Immature natural killer cell (primary cell): ENCODE results near the gene SIRPB1. TPM values are rescaled to one million over a fixed set of nuclear protein-coding genes. Genes with fewer than 3 reads are reported as not detected.

Experiments used
- DNase-seq, 3 donors: peaks; one replicate each; pipeline ENCODE4 v3.0.0; 2022; ENCODE audit warnings: mixed read lengths in 1 of 3
- H3K27ac Mint-ChIP-seq, 6 donors: one replicate each; pipeline ENCODE4 v1.8.0; 2020; ENCODE audit warnings: mixed read lengths in 6 of 6, mild to moderate bottlenecking in 5 of 6, inconsistent platforms in 4 of 6, moderate library complexity in 3 of 6
- H3K27me3 Mint-ChIP-seq, 3 donors: one replicate each; pipeline ENCODE4 v1.8.0; 2020 to 2021; ENCODE audit warnings: low read depth in 3 of 3, mild to moderate bottlenecking in 3 of 3, mixed read lengths in 3 of 3, moderate library complexity in 3 of 3, inconsistent platforms in 1 of 3
- H3K36me3 Mint-ChIP-seq, 3 donors: one replicate each; pipeline ENCODE4 v1.8.0; 2020; ENCODE audit warnings: mixed read lengths in 3 of 3, inconsistent platforms in 2 of 3, mild to moderate bottlenecking in 2 of 3
- H3K4me1 Mint-ChIP-seq, 2 donors: one replicate each; pipeline ENCODE4 v1.8.0; 2020; ENCODE audit warnings: inconsistent platforms in 2 of 2, mild to moderate bottlenecking in 2 of 2, mixed read lengths in 2 of 2, moderate library complexity in 1 of 2
- H3K4me3 Mint-ChIP-seq, 5 donors: one replicate each; pipeline ENCODE4 v1.8.0; 2020; ENCODE audit warnings: mild to moderate bottlenecking in 5 of 5, mixed read lengths in 5 of 5, inconsistent platforms in 3 of 5, moderate library complexity in 3 of 5
- H3K9me3 Mint-ChIP-seq, 6 donors: one replicate each; pipeline ENCODE4 v1.8.0; 2020; ENCODE audit warnings: mild to moderate bottlenecking in 6 of 6, mixed read lengths in 6 of 6, inconsistent platforms in 4 of 6, moderate library complexity in 3 of 6
- polyA plus RNA-seq, 3 donors: library from polyadenylated mRNA; unstranded; fragments of 300-500 nt; fragmentation: Illumina TruSeq; gene quantifications; one replicate each; pipeline ENCODE4 v1.2.3, GENCODE V29; 2021

Gene SIRPB1
- polyA plus RNA-seq, result 1 to 10 TPM in 2 of 3 donors, under 1 TPM in 1; 0.50 to 1.8 (median 1.7) TPM

DNA sequence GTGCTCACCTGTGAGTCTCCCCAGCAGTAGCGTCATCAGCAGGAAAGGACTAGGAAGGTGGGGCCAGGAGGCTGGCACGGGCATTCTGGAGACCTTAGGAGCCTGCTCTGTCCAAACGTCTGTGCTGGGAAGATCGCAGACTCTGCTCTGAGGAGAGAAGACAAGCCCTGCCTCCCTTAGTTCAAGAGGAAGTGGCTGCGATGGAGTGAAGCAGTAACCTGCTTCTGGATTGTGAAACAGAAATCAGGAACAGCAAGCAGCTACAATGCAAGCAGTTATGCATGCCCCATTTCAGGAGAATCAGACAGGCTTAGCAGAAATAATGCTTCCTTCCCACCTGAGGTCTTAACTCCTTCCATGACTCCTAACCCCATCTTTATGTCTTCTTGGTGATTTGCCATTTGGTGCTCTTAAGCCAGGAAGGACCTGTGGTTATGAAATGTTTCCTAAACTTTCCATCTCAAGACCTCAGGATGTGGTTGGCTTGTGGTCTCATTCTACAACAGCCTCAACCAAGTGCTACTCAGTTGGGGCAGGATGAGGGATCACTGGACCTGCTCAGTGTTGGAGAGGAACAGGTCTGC lies at the start of gene SIRPB1:
TSS of gene SIRPB1 (minus strand) at position 149 of the 584 bp plus-strand sequence. CDS start at position 84, 65 bp downstream.
- peak within 1 kb of the TSS in 1 of 6 donors; percentile 44 for H3K27ac Mint-ChIP-seq
- H3K4me3 Mint-ChIP-seq, result no peak within 1 kb of the TSS
- H3K36me3 Mint-ChIP-seq, result no peaks in the 10 kb centered on the region
- H3K9me3 Mint-ChIP-seq, result no peaks in the 10 kb centered on the region
- H3K4me1 Mint-ChIP-seq, result peaks cover 18 to 33% of the 10 kb centered on the region in 2 donors
- peaks cover 2 to 4% (median 2%) of the 10 kb centered on the region in 3 donors for H3K27me3 Mint-ChIP-seq
- DNase-seq, result peak in 1 of 3 donors; percentile 6

DNA sequence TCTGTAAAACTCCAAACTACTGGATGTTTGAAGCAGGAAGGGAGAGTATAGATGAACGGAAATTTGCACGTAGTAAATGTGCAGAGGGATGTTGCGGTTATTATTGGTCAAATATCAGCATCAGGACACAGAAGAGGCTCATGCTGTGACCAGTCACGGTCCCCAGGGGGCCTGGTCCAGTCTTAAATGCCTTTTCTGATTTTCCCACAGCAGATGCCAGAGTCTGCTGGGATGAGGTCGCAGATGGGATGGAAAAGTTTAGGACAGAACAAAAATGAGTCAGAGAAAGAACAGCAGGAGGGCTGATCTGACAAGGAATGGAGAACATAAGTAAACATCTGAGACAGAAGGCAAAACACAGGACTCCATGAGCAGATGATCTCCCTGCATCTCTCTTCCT lies 49.5 kb upstream of the SIRPB1 start:
- Mint-ChIP-seq H3K9me3 (no peaks in the 10 kb centered on the region), H3K27ac (no peak overlapping the region), H3K4me1 (peaks cover 17 to 31% of the 10 kb centered on the region in 2 donors), H3K4me3 (no peak overlapping the region), H3K27me3 (peaks cover 0 to 5% (median 2%) of the 10 kb centered on the region in 3 donors), H3K36me3 (no peaks in the 10 kb centered on the region)
- no peak for DNase-seq

DNA sequence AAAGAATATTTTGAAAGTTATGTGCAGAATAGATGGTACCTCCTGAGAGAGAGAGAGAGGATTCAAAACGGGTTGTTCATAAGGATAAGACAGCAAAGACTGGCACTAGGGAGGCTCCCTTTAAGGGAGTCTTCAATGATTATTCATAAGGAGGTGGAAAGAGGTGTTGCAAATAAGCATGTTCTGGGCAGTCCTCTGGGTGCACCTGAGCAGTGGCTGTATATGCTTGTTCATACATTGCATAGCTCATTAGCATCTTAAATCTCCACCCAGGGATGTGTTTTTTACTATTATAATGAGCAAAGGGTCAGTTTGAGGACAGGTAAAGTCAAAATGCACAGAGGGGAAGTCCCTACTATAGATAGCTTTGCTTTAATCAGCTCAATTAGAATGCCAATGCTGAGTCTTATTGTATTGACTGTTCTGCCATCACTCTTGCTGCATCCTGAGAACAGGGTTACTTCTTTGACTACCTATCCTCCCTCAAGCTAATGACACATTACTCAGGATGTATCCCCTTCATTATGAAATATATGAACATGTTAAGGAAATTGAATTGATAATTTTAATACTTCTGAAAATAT lies 47.8 kb upstream of the SIRPB1 start:
- Mint-ChIP-seq H3K4me1 (peaks cover 26 to 41% of the 10 kb centered on the region in 2 donors), H3K36me3 (no peaks in the 10 kb centered on the region), H3K27me3 (peaks cover 0 to 5% (median 2%) of the 10 kb centered on the region in 3 donors), H3K4me3 (no peak overlapping the region), H3K27ac (no peak overlapping the region), H3K9me3 (peaks cover 0 to 2% (median 0%) of the 10 kb centered on the region in 6 donors)
- no peak for DNase-seq

DNA sequence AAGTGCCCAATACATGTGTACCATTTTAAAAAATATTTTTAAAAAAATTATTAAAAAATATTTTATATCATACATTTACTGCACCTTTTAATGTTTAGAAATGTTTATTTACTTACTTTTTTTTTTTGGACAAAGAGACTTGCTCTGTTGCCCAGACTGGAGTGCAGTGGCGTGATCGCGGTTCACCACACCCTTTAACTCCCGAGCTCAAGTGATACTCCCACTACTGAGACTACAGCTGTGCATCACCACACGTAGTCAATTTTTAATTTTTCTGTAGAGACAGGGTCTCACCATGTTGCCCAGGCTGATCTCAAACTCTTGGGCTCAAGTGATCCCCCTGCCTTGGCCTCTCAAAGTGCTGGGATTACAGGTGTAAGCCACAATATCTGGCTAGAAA lies 47.0 kb upstream of the SIRPB1 start:
- H3K4me3 Mint-ChIP-seq, result no peak overlapping the region
- H3K4me1 Mint-ChIP-seq, result peaks cover 27 to 41% of the 10 kb centered on the region in 2 donors
- peaks cover 0 to 2% (median 0%) of the 10 kb centered on the region in 6 donors for H3K9me3 Mint-ChIP-seq
- peaks cover 0 to 5% (median 2%) of the 10 kb centered on the region in 3 donors for H3K27me3 Mint-ChIP-seq
- DNase-seq, result no peak
- no peak overlapping the region for H3K27ac Mint-ChIP-seq
- H3K36me3 Mint-ChIP-seq, result no peaks in the 10 kb centered on the region

DNA sequence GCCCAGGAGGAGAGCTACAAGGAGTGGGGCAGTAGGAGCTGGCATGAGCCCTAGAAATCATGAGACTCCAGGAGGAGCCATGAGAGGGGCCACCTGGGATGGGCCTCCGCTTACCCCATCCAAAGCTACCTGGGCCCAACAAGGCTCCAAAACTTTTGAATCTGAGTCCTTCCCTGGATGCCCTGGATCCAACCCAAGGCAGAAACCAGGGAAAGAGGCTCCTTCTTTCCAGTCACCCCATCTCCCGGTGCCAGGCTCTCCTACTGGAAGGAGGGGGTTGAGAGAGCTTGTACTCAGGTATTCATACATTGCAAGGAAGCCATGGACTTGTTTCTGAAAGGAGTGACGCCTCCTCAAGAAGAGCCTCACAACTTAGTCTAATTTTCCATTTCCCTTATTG lies 45.5 kb upstream of the SIRPB1 start:
- Mint-ChIP-seq H3K4me1 (peaks cover 29 to 44% of the 10 kb centered on the region in 2 donors), H3K36me3 (no peaks in the 10 kb centered on the region), H3K9me3 (peaks cover 0 to 2% (median 0%) of the 10 kb centered on the region in 6 donors), H3K27me3 (peaks cover 0 to 5% (median 0%) of the 10 kb centered on the region in 3 donors), H3K27ac (peak overlapping the region in 1 of 6 donors; percentile 74), H3K4me3 (peak overlapping the region in 2 of 5 donors; percentile 12 to 51)
- DNase-seq, result no peak

DNA sequence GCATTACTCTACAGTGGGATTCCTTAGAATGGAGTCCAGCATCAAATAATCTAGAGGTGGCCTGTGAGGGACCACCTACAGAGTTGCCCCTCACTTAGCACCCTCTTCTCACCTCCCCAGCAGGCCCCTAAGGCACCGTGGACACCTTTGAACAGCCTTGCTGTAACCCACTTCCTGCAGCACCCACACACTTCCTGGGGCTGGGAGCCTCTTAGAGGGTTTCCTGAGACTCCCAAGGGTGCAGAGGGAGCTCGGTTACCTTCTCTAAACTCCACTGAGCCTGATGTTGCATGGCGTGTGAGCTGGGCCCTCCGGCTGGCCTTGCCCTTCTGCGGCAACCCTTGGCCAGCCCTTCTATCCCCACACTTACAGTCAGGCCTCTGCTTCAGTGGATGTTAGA lies 45.1 kb upstream of the SIRPB1 start:
- peak in 1 of 3 donors; percentile 4 for DNase-seq
- Mint-ChIP-seq H3K4me3 (peak overlapping the region; percentile 12 to 51 (median 26)), H3K27me3 (peaks cover 0 to 5% (median 0%) of the 10 kb centered on the region in 3 donors), H3K36me3 (no peaks in the 10 kb centered on the region), H3K4me1 (peaks cover 30 to 48% of the 10 kb centered on the region in 2 donors), H3K27ac (peak overlapping the region in 2 of 6 donors; percentile 27 to 74), H3K9me3 (peaks cover 0 to 2% (median 0%) of the 10 kb centered on the region in 6 donors)

DNA sequence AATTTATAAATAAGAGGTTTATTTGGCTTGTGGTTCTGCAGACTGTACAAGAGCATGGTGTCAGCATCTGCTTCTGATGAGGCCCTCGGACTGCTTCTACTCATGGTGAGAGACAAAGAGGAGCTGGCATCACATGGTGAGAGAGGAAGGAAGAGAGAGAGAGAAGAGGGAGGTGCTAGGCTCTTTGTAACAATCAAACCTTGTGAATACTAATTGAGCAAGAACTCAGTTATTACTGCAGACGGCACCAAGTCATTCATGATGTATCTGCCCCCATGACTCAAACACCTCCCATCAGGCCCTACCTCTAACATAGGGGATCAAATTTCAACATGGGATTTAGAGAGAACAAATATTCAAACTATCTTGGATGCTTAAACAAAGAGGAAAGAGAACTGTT lies 44.1 kb upstream of the SIRPB1 start:
- Mint-ChIP-seq H3K27me3 (peaks cover 0 to 3% (median 2%) of the 10 kb centered on the region in 3 donors), H3K36me3 (no peaks in the 10 kb centered on the region), H3K27ac (peak overlapping the region in 3 of 6 donors; percentile 31 to 75 (median 47)), H3K4me1 (peaks cover 39 to 58% of the 10 kb centered on the region in 2 donors), H3K4me3 (peak overlapping the region in 3 of 5 donors; percentile 7 to 62 (median 28)), H3K9me3 (peaks cover 0 to 2% (median 0%) of the 10 kb centered on the region in 6 donors)
- DNase-seq, result no peak

DNA sequence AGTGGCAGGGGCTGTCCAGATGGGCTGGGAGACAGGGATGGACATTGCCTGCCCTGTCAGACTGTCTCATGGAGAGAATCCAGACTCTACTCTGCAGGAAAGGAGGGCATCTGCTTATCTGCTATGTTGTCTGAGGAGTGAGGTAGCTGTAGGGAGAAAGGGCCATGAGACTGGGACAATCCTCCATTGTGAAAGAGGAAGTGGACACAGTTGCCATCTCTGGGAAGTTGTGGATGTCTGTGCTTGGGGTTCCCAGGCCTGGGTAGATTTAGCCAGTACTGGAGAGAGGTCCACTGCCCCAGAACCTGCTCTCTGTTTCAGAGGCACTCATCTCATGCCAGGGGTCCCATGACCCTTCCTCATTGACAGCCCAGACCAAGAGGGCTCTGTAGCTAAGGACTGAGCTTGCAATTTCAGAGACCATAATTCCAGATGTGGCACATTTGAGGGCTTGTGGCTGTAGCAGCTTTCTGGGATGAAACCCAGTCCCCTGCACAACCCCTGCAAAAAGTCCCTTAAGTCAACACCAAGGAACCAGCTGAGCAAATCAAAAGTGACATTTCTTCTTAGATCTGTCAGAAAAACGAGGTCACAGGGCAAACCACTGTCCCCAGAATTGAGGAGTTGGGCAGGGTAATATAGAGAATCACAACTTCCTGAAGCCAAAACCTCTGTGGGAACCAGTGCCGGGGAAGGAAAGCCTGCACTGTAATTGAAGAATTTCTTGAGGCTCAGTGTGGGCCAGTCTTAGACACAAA lies 41.9 kb upstream of the SIRPB1 start:
- H3K4me3 Mint-ChIP-seq, result no peak overlapping the region

DNA sequence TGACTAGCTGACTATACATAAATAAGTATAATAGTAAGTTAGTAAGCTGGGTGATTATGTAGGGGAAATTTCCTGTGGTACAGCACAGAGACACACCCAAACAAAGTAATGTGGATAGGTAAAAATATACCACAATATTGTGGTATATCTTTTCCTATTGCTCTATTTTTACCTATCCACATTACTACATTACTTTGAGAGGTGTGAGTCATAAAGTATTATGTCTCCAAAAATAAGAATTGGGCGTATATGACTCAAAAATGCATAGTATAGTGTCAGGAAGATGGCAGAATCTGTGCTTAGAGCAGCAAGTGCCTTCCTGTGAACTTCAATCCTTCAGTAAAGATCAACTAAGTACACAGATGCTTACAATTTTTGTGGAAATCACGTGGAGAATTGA lies 40.4 kb upstream of the SIRPB1 start:
- peaks cover 53 to 81% of the 10 kb centered on the region in 2 donors for H3K4me1 Mint-ChIP-seq
- peaks cover 0 to 3% (median 2%) of the 10 kb centered on the region in 3 donors for H3K27me3 Mint-ChIP-seq
- H3K4me3 Mint-ChIP-seq, result no peak overlapping the region
- no peaks in the 10 kb centered on the region for H3K36me3 Mint-ChIP-seq
- peaks cover 0 to 2% (median 0%) of the 10 kb centered on the region in 6 donors for H3K9me3 Mint-ChIP-seq
- no peak for DNase-seq
- H3K27ac Mint-ChIP-seq, result no peak overlapping the region

More for the DNA sequence above, 41.9 kb upstream of the SIRPB1 start:
- no peaks in the 10 kb centered on the region for H3K36me3 Mint-ChIP-seq
- DNase-seq, result no peak
- H3K27me3 Mint-ChIP-seq, result peaks cover 0 to 3% (median 2%) of the 10 kb centered on the region in 3 donors
- H3K27ac Mint-ChIP-seq, result peak overlapping the region in 1 of 6 donors; percentile 51
- H3K9me3 Mint-ChIP-seq, result peaks cover 0 to 2% (median 0%) of the 10 kb centered on the region in 6 donors
- H3K4me1 Mint-ChIP-seq, result peaks cover 53 to 80% of the 10 kb centered on the region in 2 donors

DNA sequence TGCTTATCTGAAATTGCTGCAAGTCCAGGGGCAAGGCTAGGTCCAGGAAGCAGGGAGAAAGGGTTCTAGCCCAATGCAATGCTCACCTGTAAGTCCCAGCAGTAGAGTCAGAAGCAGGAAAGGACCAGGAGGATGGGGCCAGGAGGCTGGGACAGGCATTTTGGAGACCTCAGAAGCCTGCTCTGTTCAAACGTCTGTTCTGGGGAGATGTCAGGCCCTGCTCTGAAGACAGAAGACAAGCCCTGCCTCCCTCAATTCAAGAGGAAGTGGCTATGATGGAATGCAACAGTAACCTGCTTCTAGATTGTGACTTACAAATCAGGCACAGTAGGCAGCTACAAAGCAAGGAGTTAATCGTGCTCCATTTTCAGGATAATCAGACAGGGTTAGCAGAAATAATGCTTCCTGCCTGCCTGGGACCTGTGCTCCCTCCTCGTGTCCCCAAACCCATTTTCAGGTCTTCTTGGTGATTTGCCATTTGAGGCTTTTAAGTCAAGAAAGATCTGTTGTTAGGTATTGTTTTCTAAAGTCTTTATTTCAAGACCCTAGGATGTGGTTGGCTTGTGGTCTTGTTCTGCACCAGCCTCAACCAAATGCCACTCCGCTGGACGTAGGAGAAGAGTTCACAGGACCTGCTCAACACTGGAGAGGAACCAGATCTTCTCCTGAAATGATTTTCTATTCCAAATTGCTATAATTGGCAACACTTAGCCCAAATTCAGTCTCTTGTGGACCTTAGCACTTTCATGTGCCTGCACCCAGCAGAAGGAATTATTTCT lies 37.9 kb upstream of the SIRPB1 start, which contains the start of gene SIRPG:
TSS of gene SIRPG (minus strand) at position 224 of the 779 bp plus-strand sequence. CDS start at position 159, 65 bp downstream.
- peak in 1 of 3 donors; percentile 18 for DNase-seq
- H3K36me3 Mint-ChIP-seq, result no peaks in the 10 kb centered on the region
- peaks cover 0 to 3% (median 2%) of the 10 kb centered on the region in 3 donors for H3K27me3 Mint-ChIP-seq
- peaks cover 0 to 2% (median 0%) of the 10 kb centered on the region in 6 donors for H3K9me3 Mint-ChIP-seq
- peaks cover 37 to 69% of the 10 kb centered on the region in 2 donors for H3K4me1 Mint-ChIP-seq
- H3K27ac Mint-ChIP-seq, result peak within 1 kb of the TSS in 2 of 6 donors; percentile 44 to 69
- H3K4me3 Mint-ChIP-seq, result peak within 1 kb of the TSS in 4 of 5 donors; percentile 0 to 69 (median 26)

DNA sequence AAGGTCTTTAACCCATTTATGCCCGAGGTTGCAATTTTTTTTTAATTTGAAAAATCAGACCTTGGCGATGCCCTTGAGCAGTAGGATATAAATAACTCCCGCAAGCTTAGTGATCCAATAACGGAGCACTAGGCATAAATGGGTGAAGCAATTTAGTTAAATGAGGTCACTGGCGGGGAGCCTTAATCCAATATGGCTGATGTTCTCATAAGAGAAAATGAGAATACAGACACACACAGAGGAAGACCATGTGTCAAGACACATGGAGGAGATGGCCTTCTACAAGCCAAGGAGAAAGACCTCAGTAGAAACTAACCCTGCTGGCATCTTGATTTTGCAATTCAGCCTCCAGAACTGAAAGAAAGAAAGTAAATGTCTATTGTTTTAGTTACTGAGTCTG lies 37.0 kb upstream of the SIRPB1 start:
- H3K27me3 Mint-ChIP-seq, result peaks cover 0 to 3% (median 2%) of the 10 kb centered on the region in 3 donors
- H3K9me3 Mint-ChIP-seq, result peaks cover 0 to 2% (median 0%) of the 10 kb centered on the region in 6 donors
- H3K4me3 Mint-ChIP-seq, result peak overlapping the region in 3 of 5 donors; percentile 22 to 55 (median 30)
- H3K4me1 Mint-ChIP-seq, result peaks cover 35 to 65% of the 10 kb centered on the region in 2 donors
- no peaks in the 10 kb centered on the region for H3K36me3 Mint-ChIP-seq
- peak overlapping the region in 2 of 6 donors; percentile 43 to 44 for H3K27ac Mint-ChIP-seq
- DNase-seq, result no peak

DNA sequence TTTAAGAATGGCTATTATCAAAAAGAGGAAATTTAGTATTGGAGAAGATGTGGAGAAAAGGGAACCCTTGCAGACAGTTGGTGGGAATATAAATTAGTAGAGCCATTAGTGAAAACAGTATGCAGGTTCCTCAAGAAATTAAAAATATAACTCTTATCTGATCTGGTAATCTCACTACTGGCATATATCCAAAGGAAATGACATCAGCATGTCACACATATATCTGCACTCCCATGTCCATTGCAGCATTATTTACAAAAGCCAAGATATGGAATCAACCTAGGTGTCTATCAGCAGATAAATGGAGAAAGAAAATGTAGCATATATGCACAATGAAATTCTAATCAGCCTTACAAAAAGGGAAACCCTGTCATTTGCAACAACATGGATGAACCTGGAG lies 35.2 kb upstream of the SIRPB1 start:
- Mint-ChIP-seq H3K27me3 (peaks cover 0 to 3% (median 2%) of the 10 kb centered on the region in 3 donors), H3K27ac (no peak overlapping the region), H3K9me3 (peaks cover 0 to 2% (median 0%) of the 10 kb centered on the region in 6 donors), H3K36me3 (no peaks in the 10 kb centered on the region), H3K4me1 (peaks cover 36 to 64% of the 10 kb centered on the region in 2 donors), H3K4me3 (no peak overlapping the region)
- DNase-seq, result no peak

DNA sequence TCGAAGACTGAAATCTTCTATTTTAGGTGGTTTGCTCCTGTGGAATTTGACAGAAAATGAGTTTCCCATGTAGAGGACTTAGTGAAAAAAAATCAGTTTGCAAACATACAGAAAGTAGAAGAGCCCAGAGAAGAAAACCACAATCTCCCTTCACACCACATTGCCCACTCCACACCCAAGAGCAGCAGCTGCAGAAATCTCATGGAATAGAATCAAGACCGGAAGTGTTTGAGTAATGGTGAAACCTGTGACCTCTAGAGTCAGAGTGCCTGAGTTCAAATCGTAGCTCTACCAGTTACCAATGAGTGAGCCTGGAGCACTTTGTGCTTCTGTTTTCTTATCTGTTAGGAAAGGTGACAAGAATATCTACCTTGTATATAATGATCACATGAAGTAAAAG lies 33.2 kb upstream of the SIRPB1 start:
- Mint-ChIP-seq H3K4me3 (no peak overlapping the region), H3K4me1 (peaks cover 24 to 43% of the 10 kb centered on the region in 2 donors), H3K36me3 (no peaks in the 10 kb centered on the region), H3K27ac (no peak overlapping the region), H3K27me3 (peaks cover 0 to 2% (median 1%) of the 10 kb centered on the region in 3 donors), H3K9me3 (peaks cover 0 to 2% (median 0%) of the 10 kb centered on the region in 6 donors)
- no peak for DNase-seq
